GM23338 (cell line): Measurements from ENCODE around the gene TMA16.

Experiments used
- CREB1 ChIP-seq: fragments of 250-450 bp; sonication (Bioruptor Pico); IDR thresholded peaks from 2 replicates; pipeline ENCODE4 v1.5.0; 2020; ENCODE audit warnings: low read depth, mild to moderate bottlenecking, moderate library complexity
- CTCF ChIP-seq, 2 experiments: fragments of 200-600 bp in 1 of 2; sonication (generic) in 1 of 2; conservative IDR thresholded peaks; 2 replicates each; pipeline versions ENCODE4 v1.5.1 to v1.6.1; 2016 to 2017; ENCODE audit warnings: antibody characterized with exemption in 2 of 2, low read depth in 2 of 2, mild to moderate bottlenecking in 2 of 2, moderate library complexity in 1 of 2
- ETS1 ChIP-seq: IDR thresholded peaks from 2 replicates; pipeline ENCODE4 v1.6.1; 2016; ENCODE audit warnings: antibody characterized with exemption
- EZH2 ChIP-seq: fragments of 200-600 bp; sonication (generic); IDR thresholded peaks from one replicate; pipeline ENCODE4 v1.8.0; 2017; ENCODE audit warnings: antibody characterized with exemption, mild to moderate bottlenecking, low read depth; ENCODE audit not compliant: unreplicated experiment
- EZH2phosphoT487 ChIP-seq: fragments of 200-600 bp; sonication (generic); IDR thresholded peaks from one replicate; pipeline ENCODE4 v1.8.1; 2018; ENCODE audit warnings: antibody characterized with exemption; ENCODE audit not compliant: unreplicated experiment
- JUNB ChIP-seq: IDR thresholded peaks from one replicate; pipeline ENCODE4 v1.6.1; 2016; ENCODE audit warnings: antibody characterized with exemption; ENCODE audit not compliant: unreplicated experiment
- NANOG ChIP-seq: IDR thresholded peaks from 2 replicates; pipeline ENCODE4 v1.6.1; 2016; ENCODE audit warnings: antibody characterized with exemption, borderline replicate concordance
- POLR2AphosphoS5 ChIP-seq: IDR thresholded peaks from 2 replicates; pipeline ENCODE4 v1.6.1; 2016; ENCODE audit warnings: antibody characterized with exemption, low read depth
- STAT1 ChIP-seq: IDR thresholded peaks from one replicate; pipeline ENCODE4 v1.6.1; 2016; ENCODE audit warnings: antibody characterized with exemption; ENCODE audit not compliant: unreplicated experiment
- ZNF114 ChIP-seq: fragments of 250-450 bp; sonication (Bioruptor Pico); IDR thresholded peaks from 2 replicates; pipeline ENCODE4 v1.5.0; 2020; ENCODE audit warnings: mild to moderate bottlenecking, moderate library complexity
- ZNF331 ChIP-seq: fragments of 250-450 bp; sonication (Bioruptor Pico); IDR thresholded peaks from 2 replicates; pipeline ENCODE4 v1.5.0; 2020; ENCODE audit warnings: low read depth, mild to moderate bottlenecking, moderate library complexity
- TF ChIP-seq, protein P1 (sequence below): IDR thresholded peaks from one replicate; pipeline ENCODE4 v1.6.1; 2018; ENCODE audit warnings: antibody characterized with exemption; ENCODE audit not compliant: unreplicated experiment
- TF ChIP-seq, protein P2 (sequence below): fragments of 250-450 bp; sonication (Bioruptor Pico); IDR thresholded peaks from 2 replicates; pipeline ENCODE4 v1.5.0; 2020; ENCODE audit warnings: mild to moderate bottlenecking, moderate library complexity

- no peak for TF ChIP-seq CTCF (conservative IDR thresholded peaks at IDR 0.05; ENCODE audit: low read depth in 2 of 2)
- TF ChIP-seq EZH2phosphoT487: no peak
- no peak for TF ChIP-seq EZH2
- no peak for TF ChIP-seq ZNF331
- TF ChIP-seq, protein P1, sequence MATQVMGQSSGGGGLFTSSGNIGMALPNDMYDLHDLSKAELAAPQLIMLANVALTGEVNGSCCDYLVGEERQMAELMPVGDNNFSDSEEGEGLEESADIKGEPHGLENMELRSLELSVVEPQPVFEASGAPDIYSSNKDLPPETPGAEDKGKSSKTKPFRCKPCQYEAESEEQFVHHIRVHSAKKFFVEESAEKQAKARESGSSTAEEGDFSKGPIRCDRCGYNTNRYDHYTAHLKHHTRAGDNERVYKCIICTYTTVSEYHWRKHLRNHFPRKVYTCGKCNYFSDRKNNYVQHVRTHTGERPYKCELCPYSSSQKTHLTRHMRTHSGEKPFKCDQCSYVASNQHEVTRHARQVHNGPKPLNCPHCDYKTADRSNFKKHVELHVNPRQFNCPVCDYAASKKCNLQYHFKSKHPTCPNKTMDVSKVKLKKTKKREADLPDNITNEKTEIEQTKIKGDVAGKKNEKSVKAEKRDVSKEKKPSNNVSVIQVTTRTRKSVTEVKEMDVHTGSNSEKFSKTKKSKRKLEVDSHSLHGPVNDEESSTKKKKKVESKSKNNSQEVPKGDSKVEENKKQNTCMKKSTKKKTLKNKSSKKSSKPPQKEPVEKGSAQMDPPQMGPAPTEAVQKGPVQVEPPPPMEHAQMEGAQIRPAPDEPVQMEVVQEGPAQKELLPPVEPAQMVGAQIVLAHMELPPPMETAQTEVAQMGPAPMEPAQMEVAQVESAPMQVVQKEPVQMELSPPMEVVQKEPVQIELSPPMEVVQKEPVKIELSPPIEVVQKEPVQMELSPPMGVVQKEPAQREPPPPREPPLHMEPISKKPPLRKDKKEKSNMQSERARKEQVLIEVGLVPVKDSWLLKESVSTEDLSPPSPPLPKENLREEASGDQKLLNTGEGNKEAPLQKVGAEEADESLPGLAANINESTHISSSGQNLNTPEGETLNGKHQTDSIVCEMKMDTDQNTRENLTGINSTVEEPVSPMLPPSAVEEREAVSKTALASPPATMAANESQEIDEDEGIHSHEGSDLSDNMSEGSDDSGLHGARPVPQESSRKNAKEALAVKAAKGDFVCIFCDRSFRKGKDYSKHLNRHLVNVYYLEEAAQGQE: no peak
- TF ChIP-seq POLR2AphosphoS5: no peak
- TF ChIP-seq, protein P2, sequence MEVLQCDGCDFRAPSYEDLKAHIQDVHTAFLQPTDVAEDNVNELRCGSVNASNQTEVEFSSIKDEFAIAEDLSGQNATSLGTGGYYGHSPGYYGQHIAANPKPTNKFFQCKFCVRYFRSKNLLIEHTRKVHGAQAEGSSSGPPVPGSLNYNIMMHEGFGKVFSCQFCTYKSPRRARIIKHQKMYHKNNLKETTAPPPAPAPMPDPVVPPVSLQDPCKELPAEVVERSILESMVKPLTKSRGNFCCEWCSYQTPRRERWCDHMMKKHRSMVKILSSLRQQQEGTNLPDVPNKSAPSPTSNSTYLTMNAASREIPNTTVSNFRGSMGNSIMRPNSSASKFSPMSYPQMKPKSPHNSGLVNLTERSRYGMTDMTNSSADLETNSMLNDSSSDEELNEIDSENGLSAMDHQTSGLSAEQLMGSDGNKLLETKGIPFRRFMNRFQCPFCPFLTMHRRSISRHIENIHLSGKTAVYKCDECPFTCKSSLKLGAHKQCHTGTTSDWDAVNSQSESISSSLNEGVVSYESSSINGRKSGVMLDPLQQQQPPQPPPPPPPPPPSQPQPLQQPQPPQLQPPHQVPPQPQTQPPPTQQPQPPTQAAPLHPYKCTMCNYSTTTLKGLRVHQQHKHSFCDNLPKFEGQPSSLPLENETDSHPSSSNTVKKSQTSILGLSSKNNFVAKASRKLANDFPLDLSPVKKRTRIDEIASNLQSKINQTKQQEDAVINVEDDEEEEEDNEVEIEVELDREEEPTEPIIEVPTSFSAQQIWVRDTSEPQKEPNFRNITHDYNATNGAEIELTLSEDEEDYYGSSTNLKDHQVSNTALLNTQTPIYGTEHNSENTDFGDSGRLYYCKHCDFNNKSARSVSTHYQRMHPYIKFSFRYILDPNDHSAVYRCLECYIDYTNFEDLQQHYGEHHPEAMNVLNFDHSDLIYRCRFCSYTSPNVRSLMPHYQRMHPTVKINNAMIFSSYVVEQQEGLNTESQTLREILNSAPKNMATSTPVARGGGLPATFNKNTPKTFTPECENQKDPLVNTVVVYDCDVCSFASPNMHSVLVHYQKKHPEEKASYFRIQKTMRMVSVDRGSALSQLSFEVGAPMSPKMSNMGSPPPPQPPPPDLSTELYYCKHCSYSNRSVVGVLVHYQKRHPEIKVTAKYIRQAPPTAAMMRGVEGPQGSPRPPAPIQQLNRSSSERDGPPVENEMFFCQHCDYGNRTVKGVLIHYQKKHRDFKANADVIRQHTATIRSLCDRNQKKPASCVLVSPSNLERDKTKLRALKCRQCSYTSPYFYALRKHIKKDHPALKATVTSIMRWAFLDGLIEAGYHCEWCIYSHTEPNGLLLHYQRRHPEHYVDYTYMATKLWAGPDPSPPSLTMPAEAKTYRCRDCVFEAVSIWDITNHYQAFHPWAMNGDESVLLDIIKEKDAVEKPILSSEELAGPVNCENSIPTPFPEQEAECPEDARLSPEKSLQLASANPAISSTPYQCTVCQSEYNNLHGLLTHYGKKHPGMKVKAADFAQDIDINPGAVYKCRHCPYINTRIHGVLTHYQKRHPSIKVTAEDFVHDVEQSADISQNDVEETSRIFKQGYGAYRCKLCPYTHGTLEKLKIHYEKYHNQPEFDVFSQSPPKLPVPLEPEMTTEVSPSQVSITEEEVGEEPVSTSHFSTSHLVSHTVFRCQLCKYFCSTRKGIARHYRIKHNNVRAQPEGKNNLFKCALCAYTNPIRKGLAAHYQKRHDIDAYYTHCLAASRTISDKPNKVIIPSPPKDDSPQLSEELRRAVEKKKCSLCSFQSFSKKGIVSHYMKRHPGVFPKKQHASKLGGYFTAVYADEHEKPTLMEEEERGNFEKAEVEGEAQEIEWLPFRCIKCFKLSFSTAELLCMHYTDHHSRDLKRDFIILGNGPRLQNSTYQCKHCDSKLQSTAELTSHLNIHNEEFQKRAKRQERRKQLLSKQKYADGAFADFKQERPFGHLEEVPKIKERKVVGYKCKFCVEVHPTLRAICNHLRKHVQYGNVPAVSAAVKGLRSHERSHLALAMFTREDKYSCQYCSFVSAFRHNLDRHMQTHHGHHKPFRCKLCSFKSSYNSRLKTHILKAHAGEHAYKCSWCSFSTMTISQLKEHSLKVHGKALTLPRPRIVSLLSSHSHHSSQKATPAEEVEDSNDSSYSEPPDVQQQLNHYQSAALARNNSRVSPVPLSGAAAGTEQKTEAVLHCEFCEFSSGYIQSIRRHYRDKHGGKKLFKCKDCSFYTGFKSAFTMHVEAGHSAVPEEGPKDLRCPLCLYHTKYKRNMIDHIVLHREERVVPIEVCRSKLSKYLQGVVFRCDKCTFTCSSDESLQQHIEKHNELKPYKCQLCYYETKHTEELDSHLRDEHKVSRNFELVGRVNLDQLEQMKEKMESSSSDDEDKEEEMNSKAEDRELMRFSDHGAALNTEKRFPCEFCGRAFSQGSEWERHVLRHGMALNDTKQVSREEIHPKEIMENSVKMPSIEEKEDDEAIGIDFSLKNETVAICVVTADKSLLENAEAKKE (CRISPR knock-in tag): no peak
- no peak for TF ChIP-seq JUNB
- no peak for TF ChIP-seq STAT1
- no peak for TF ChIP-seq ETS1
- TF ChIP-seq CREB1: no peak
- no peak for TF ChIP-seq ZNF114 (CRISPR knock-in tag)
- TF ChIP-seq NANOG: no peak
These were observed 56.4 kb downstream of the TMA16 start for GRCh38 chr4:163550869-163551267.
